Subcutaneous abdominal adipose tissue (tissue), 5 donors: ENCODE measurements around the gene WASHC4.
"Not testable (repeated sequence)": the region's sequence is repeated elsewhere in the genome, so short reads cannot be mapped to it uniquely, and the experiment has no call there.

Source experiments
- H3K27ac ChIP-seq: one replicate; pipeline ENCODE4 v1.7.0; 2013; ENCODE audit warnings: low read depth, mild to moderate bottlenecking, inconsistent platforms, low read length, moderate library complexity
- H3K27me3 ChIP-seq, 5 donors: one replicate each; pipeline ENCODE4 v1.7.0; 2013; ENCODE audit warnings: low read length in 5 of 5, inconsistent platforms in 1 of 5; ENCODE audit not compliant: control insufficient read depth in 5 of 5, insufficient read depth in 4 of 5
- H3K36me3 ChIP-seq, 5 donors: one replicate each; pipeline ENCODE4 v1.7.0; 2013; ENCODE audit warnings: low read length in 5 of 5; ENCODE audit not compliant: control insufficient read depth in 5 of 5, insufficient read depth in 5 of 5
- H3K4me1 ChIP-seq, 5 donors: one replicate each; pipeline ENCODE4 v1.7.0; 2013; ENCODE audit warnings: low read length in 5 of 5, mild to moderate bottlenecking in 3 of 5, moderate library complexity in 1 of 5; ENCODE audit not compliant: control insufficient read depth in 5 of 5, insufficient read depth in 5 of 5
- H3K4me3 ChIP-seq, 5 donors: one replicate each; pipeline ENCODE4 v1.7.0; 2013; ENCODE audit warnings: low read length in 5 of 5, low read depth in 1 of 5
- H3K9ac ChIP-seq, 5 donors: one replicate each; pipeline ENCODE4 v1.7.0; 2013; ENCODE audit warnings: low read length in 5 of 5, mild to moderate bottlenecking in 4 of 5, moderate library complexity in 3 of 5
- H3K9me3 ChIP-seq, 5 donors: one replicate each; pipeline ENCODE4 v1.7.0; 2013; ENCODE audit warnings: low read length in 5 of 5; ENCODE audit not compliant: control insufficient read depth in 5 of 5
- donor health status: healthy.
- donor health status: healthy.
- donor health status: healthy.
- donor health status: healthy.
- donor health status: healthy.

The WASHC4 gene

DNA sequence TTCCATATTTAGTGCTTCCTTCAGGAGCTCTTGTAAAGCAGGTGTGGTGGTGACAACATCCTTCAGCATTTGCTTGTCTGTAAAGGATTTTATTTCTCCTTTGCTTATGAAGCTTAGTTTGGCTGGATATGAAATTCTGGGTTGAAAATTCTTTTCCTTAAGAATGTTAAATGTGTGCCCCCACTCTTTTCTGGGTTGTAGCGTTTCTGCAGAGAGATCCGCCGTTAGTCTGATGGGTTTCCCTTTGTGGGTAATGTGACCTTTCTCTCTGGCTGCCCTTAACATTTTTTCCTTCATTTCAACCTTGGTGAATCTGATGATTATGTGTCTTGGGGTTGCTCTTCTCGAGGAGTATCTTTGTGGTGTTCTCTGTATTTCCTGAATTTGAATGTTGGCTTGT, 75.9 kb downstream of the WASHC4 start:
- H3K36me3 ChIP-seq = peaks cover 33 to 46% (median 36%) of the 10 kb centered on the region in 5 donors
- H3K9ac ChIP-seq, H3K4me1 ChIP-seq, H3K4me3 ChIP-seq, H3K27me3 ChIP-seq, H3K27ac ChIP-seq, H3K9me3 ChIP-seq: not testable (repeated sequence)

DNA sequence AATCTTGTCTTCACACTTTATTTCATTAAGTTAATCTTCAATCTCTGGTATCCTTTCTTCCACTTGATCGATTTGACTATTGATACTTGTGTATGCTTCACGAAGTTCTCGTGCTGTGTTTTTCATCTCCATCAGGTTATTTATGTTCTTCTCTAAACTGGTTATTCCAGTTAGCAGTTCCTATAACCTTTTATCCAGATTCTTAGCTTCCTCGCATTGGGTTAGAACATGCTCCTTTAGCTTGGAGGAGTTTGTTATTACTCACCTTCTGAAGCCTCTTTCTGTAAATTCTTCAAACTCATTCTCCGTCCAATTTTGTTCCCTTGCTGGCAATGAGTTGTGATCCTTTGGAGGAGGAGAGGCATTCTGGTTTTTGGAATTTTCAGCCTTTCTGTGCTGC, 76.4 kb downstream of the WASHC4 start:
- H3K9me3 ChIP-seq = not testable (repeated sequence)

DNA sequence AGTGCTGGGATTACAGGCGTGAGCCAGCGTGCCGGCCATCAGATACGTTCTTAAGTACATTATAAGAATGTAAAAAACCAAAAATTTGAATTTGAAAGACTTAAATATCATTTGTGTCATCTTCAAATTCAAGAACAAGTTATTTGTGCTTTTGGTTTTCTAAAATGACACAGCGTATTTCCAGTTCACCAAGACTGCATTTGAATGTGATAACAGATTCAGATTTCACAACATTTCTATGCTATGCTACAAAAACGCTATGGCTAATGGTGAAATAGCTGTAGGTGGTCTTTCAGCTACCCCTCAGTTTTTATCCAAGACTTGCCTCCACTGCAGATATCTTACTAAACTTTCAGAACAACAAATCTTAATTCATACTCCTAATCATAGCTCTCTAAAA, 81.8 kb downstream of the WASHC4 start:
- Histone ChIP-seq H3K36me3 (peaks cover 54 to 89% (median 87%) of the 10 kb centered on the region in 5 donors), H3K27ac (no peak overlapping the region)

More for the DNA sequence above, 76.4 kb downstream of the WASHC4 start:
- not testable (repeated sequence) for H3K4me1 ChIP-seq, H3K27me3 ChIP-seq, H3K9ac ChIP-seq, H3K27ac ChIP-seq, H3K4me3 ChIP-seq
- peaks cover 37 to 46% (median 41%) of the 10 kb centered on the region in 5 donors for H3K36me3 ChIP-seq

DNA sequence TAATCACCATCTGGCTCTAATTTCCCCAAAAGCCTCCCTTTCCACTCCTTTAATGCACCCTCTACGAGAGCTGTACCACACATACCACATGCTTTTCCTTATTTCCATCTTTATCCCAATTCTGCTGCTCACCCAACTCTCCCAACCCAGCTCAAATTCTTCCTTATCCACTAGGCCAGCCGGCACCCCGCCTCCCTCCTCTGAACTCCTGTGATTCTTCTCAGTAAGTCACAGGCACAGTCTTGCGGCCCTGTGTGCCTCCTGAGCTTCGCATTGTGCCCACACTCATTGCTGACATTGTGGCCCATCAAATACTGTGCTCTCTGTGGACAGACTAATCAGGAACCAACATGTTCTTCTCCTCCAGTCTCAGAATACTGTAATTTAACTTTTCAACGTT, 83.0 kb downstream of the WASHC4 start:
- Histone ChIP-seq H3K4me1 (peaks cover 0 to 10% (median 9%) of the 10 kb centered on the region in 5 donors), H3K27me3 (no peaks in the 10 kb centered on the region), H3K9me3 (no peaks in the 10 kb centered on the region), H3K4me3 (no peak overlapping the region), H3K9ac (no peak overlapping the region), H3K27ac (no peak overlapping the region), H3K36me3 (peaks cover 54 to 86% (median 84%) of the 10 kb centered on the region in 5 donors)

More for the DNA sequence above, 81.8 kb downstream of the WASHC4 start:
- Histone ChIP-seq H3K9me3 (no peaks in the 10 kb centered on the region), H3K9ac (no peak overlapping the region), H3K4me3 (no peak overlapping the region), H3K27me3 (no peaks in the 10 kb centered on the region), H3K4me1 (peaks cover 0 to 10% (median 9%) of the 10 kb centered on the region in 5 donors)

DNA sequence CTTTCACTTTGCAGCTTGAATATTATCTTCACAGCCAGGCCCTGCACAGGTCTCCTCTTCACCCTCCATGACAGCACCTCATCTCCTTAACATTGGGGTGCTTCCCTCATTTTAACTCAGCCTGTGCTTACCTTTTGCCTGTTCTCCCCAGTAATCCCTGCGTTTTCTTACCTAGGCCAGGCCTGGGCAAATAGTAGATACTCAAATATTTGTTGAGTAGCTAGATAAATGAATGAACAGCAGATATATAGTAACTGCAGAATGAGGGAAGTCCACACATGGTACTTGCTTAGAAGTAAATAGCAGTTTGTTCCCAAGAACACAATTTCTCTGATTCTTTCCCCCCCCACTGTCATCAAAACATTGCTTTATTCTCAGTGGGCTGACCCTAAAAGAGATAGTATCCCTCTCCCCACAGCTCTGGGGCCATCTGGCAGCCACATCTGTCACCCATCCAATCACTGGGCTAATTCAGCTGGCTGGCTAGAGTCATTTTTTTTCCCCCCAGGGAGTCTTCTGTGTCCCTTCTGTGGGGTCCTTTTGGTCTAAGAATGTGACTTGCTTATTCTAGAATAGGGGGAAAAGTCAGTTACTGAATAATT, 85.2 kb downstream of the WASHC4 start:
- Histone ChIP-seq H3K9me3 (no peaks in the 10 kb centered on the region), H3K4me3 (no peak overlapping the region), H3K27me3 (no peaks in the 10 kb centered on the region), H3K4me1 (peaks cover 0 to 10% (median 9%) of the 10 kb centered on the region in 5 donors), H3K36me3 (peaks cover 38 to 93% (median 86%) of the 10 kb centered on the region in 5 donors), H3K9ac (no peak overlapping the region), H3K27ac (no peak overlapping the region)

DNA sequence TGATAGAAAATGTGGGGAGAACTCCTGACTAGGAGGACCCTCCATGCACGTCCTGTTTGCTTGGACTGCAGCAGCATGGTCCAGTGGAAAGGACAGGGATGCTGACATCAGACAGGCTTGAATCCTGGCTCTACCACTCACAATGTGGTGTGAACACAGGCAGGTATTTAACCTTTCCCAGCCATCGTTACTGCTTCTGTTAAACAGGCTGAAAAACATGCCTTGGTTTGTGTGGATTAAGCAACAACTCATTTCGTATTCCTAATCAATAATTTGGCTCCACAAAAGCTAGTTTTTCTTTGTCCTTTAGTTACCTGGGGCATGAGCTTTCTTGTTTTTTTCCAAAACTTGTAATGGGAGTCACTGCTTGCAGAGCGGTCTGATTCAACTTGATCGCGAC, 87.4 kb downstream of the WASHC4 start:
- H3K9ac ChIP-seq = no peak overlapping the region
- H3K27ac ChIP-seq = no peak overlapping the region
- H3K36me3 ChIP-seq = peaks cover 19 to 91% (median 84%) of the 10 kb centered on the region in 5 donors
- H3K4me3 ChIP-seq = no peak overlapping the region
- H3K27me3 ChIP-seq = no peaks in the 10 kb centered on the region
- H3K4me1 ChIP-seq = peaks cover 0 to 10% (median 9%) of the 10 kb centered on the region in 5 donors
- H3K9me3 ChIP-seq = no peaks in the 10 kb centered on the region

DNA sequence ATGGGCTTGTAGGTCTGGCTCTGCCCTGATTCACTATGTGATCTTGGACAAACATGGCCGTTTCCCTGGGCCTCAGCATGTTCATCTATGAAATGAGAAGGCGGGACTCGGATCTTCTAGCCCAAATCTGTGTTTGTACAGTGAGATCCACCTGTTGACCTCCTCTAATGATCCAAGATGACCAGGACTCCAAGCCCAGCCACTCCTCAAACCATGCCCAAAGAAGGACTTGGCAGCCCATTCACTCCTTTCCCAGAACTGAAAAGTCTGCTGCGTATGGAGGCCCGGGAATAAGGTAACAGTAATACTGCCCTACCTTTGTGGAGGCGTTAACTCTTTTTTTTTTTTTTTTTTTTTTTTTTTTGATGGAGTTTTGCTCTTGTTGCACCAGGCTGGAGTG, 88.6 kb downstream of the WASHC4 start:
- H3K9me3 ChIP-seq = no peaks in the 10 kb centered on the region
- H3K27me3 ChIP-seq = no peaks in the 10 kb centered on the region
- no peak overlapping the region for H3K9ac ChIP-seq
- peaks cover 14 to 93% (median 79%) of the 10 kb centered on the region in 5 donors for H3K36me3 ChIP-seq
- no peak overlapping the region for H3K4me3 ChIP-seq
- H3K27ac ChIP-seq = no peak overlapping the region
- H3K4me1 ChIP-seq = peaks cover 0 to 10% (median 9%) of the 10 kb centered on the region in 5 donors

DNA sequence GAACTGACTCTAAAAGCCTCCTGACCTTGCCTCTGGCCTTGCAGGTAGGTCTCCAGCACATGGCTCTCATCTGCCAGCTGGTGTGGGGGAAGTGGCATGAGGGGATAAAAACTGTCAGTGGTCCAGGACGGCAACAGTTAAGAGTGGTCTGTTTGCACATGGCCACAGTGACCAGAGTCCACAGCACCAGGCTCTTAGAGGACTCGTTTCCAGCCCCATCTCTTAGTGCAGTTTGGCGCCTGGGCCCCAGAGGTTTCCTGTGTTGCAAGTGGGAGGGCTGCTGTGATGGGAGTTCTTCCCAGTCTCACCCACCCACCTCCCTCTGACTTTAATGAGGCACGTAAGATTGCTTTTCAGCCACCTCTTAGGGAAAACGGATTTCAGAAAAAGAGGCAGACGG, 91.4 kb downstream of the WASHC4 start:
- H3K36me3 ChIP-seq = peaks cover 0 to 90% (median 77%) of the 10 kb centered on the region in 5 donors
- no peak overlapping the region for H3K4me3 ChIP-seq
- H3K9me3 ChIP-seq = no peaks in the 10 kb centered on the region
- no peaks in the 10 kb centered on the region for H3K27me3 ChIP-seq
- H3K4me1 ChIP-seq = peaks cover 0 to 6% (median 3%) of the 10 kb centered on the region in 5 donors
- H3K9ac ChIP-seq = no peak overlapping the region
- no peak overlapping the region for H3K27ac ChIP-seq

DNA sequence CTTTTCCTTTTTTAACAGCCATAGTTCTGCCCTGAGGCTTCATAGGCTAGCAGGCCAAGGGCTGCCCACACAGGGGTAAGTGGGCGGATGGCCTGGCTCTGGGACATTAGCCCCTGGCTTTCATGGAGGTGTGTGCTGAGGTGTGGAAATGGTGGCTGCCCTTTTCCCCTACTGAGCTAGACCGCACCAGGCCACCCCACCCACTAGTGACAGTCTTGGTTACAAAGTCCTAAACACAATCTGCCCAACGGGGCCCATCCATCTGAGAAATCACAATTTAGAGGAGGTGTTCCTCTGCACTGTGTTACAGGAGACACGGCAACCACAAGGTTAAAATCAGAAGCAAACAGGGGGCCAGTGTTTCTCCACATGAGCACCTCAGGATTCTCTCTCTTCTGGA, 92.9 kb downstream of the WASHC4 start:
- Histone ChIP-seq H3K36me3 (peaks cover 0 to 93% (median 81%) of the 10 kb centered on the region in 5 donors), H3K9me3 (no peaks in the 10 kb centered on the region), H3K9ac (no peak overlapping the region), H3K27ac (no peak overlapping the region), H3K4me1 (peaks cover 0 to 6% (median 3%) of the 10 kb centered on the region in 5 donors), H3K4me3 (no peak overlapping the region), H3K27me3 (no peaks in the 10 kb centered on the region)

DNA sequence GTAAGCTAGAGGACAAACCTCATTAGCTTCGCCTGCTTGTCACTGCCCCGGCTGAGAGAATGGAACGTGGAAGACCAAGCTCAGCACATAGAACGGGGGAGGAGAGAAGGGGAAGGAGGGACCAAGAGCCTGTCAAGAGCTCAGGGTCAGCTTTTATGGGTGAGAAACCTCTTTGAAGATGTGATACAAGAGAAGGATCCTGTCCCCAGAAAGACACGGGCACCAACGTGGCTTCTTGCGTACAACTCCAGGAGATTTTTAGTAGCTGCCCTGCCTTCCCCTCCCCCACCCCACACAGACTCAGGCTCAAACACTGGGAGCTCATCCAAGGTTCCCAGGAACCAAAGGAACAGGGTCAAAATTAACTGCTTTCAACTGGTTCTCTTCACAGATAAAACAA, 93.8 kb downstream of the WASHC4 start:
- no peaks in the 10 kb centered on the region for H3K27me3 ChIP-seq
- no peak overlapping the region for H3K4me3 ChIP-seq
- H3K9me3 ChIP-seq = no peaks in the 10 kb centered on the region
- H3K9ac ChIP-seq = no peak overlapping the region
- peaks cover 0 to 6% (median 3%) of the 10 kb centered on the region in 5 donors for H3K4me1 ChIP-seq
- no peak overlapping the region for H3K27ac ChIP-seq
- peaks cover 0 to 93% (median 87%) of the 10 kb centered on the region in 5 donors for H3K36me3 ChIP-seq
